Ishikawa (cell line): Measurements from ENCODE around the gene SLC11A2.

ENCODE experiments used
- EP300 ChIP-seq: IDR thresholded peaks from 2 replicates; pipeline ENCODE4 v1.6.1; 2012; ENCODE audit warnings: borderline replicate concordance
- FOXM1 ChIP-seq: IDR thresholded peaks from 2 replicates; pipeline ENCODE4 v1.6.1; 2012; ENCODE audit warnings: low read depth, borderline replicate concordance
- MAX ChIP-seq: IDR thresholded peaks from 2 replicates; pipeline ENCODE4 v1.6.1; 2012
- TAF1 ChIP-seq: IDR thresholded peaks from 2 replicates; pipeline ENCODE4 v1.6.1; 2012; ENCODE audit warnings: low read depth, mild to moderate bottlenecking

DNA sequence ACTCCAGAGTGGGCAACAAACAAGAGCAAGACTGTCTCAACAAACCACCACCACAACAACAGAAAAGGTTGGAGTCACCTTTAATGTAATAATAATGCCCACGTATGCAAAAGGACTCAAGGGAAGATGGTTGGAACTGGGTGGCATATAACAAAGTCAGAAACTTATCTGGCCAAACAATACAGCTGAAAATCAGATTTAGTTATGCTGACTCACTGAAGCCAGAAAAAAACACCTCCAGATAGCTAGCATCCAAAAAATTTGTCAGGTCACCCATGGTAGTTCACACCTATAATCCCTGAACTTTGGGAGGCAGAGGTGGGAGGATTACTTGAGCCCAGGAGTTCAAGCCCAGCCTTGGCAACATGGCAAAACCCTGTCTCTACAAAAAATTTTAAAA is 24.4 kb downstream of the SLC11A2 start:
- TF ChIP-seq EP300 (no peak), FOXM1 (no peak), TAF1 (no peak), MAX (no peak)
